ENCODE results near the gene CREB5.

Gene CREB5

DNA sequence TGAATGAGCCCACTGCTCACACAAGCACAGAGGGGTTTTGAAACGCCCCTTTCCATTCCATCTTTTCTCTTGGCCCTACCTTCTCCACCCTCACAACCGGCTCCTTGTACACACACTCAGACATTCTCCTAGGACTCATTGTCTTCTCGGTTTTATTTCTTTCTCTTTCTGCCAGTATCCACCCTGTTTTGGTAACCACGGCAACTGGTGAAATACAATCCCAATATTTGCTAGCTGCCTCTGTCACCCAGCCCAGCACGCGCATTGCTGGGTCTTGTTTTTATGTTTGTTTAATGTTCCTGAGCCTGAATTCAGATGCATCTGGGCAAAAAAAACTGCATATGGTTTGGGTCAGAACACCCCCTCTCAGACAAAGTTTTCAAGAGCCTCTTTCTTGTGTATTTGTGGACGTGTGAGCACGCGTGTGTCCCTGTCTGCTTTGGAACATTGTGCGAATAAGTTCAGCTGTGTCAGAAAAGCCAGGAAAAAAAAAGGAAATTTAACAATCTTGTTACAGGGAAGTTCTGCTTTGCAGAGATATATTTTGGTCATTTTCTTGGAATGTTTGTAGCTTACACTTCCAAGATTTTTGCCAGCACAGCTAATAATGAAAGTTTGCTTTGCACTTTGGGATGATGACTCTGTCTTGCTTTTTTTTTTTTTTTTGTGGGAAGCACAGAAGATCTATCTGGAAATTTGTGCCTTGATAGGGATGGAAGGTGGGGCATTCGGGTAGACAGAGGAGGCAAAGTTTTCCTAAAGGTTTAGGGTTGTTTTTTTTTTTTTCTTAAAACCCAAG is 320.0 kb downstream of the CREB5 start:
- no peak for DNase-seq (ENCODE audit: low spot score)
- no peak for FAIRE-seq

DNA sequence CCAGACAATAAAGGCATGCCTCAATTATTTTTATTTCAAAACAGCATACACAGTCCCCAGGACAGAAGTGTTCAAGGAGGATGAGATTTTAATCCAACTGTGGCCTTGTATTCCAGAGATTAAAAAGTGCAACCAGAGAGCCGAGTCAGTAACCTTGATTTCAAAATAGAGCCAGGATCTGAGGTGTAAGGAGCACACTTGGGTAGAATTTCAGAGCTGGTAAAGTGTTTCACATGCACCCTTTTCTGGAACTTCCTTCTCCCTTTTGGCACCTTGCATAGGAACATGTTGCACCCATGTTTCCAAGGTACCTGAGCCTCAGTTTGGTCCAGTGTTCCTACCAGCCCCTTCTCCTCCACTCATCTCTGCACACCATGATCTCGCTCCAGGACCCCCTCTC is 320.7 kb downstream of the CREB5 start:
- DNase-seq (ENCODE audit: low spot score) (no peak), FAIRE-seq (no peak)

DNA sequence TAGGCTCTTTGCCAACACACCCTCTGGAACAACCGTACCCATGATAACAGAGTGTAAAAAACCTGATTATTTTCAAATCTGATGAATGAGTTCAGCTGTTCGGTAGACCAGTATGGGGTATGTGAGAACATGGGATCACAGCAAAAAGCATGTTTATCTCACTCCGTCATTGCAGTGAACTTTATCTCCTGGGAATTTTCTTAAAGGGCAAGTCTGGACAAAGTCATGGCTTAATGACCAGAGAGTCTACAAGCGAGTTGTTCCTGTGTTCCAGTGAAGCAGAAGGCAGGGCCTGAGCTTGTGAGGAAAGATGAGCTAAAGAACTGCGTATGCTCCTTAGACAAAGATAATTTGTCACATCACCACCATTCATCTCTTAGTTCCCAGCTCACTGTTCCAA is 326.1 kb downstream of the CREB5 start:
- FAIRE-seq (no peak), DNase-seq (ENCODE audit: low spot score) (no peak)

DNA sequence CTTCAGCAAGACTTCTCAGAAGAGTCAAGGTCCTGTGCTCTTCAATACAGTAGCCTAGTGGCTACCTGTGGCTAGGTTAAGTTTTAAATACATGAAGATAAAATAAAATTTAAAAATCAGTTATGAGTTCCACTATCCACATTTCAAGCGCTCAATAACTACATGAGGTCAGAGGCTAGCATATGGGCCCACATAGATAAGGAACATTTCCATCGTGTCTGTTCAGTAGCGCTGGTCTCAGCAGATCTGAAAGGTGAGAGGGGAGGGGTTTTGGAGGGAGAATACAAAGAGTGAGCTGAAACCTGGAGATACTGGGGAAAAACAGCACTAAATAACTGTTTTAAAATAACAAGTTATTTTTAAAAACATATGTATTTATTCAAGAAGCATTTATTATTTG is 326.8 kb downstream of the CREB5 start:
- no peak for DNase-seq (ENCODE audit: low spot score)
- FAIRE-seq = no peak

DNA sequence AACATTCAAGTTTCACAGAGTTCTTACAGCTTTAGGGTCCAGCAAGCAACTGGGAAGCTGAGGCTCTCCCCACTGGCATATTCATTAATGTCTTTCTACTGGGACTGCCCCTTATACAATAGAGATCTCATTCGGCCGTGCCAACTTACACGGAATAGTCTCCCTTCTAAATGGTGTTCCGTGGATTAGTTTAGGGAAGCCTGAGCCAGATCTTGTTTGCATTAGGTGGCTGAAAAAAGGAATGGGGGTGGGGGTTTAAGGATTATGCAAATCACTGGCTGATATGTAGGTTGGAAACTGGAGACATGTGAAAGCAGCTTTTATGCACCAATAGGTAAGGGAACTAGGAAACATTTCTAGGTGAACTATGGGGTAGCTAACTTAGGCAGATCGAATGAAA is 327.5 kb downstream of the CREB5 start:
- FAIRE-seq = no peak
- no peak for DNase-seq (ENCODE audit: low spot score)

DNA sequence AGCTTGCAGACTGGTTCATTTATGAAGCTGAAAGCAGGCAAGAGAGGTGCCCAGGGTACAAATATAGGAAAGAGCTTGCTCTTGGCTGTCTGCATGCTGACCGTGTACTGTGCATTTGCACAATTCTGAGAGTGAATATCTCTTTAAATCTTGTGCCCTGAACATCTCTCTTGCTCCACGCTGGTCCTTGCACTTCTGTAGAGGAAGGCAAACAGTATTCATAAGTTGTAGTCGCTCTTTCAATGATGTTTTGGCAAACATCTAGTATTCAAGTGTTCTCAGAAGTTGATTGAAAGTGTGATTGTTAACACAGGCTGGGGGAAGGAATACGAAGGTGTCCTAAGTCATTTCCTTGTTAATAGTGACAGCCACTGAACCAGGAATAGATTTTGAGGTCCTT is 332.6 kb downstream of the CREB5 start:
- no peak for DNase-seq (ENCODE audit: low spot score)
- no peak for FAIRE-seq

DNA sequence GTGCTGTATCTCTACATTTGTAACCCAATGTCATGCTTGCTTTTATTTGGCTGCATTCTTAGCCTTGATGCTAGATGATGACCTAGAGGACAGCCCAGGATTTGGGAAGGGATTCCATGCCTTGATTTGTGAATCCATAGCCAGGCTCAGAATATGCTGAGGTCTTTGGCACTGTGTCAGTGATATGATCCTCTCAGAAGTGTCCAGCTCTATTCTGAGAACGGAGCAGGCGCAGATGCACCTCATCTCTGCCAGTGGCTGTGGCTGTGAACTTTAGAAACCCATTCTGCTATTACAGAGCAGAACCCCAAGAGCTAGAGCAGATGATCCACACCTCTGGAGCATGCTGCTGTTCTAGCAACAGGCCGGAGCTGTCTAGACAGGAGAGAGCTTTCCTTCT is 333.0 kb downstream of the CREB5 start:
- no peak for DNase-seq (ENCODE audit: low spot score)

DNA sequence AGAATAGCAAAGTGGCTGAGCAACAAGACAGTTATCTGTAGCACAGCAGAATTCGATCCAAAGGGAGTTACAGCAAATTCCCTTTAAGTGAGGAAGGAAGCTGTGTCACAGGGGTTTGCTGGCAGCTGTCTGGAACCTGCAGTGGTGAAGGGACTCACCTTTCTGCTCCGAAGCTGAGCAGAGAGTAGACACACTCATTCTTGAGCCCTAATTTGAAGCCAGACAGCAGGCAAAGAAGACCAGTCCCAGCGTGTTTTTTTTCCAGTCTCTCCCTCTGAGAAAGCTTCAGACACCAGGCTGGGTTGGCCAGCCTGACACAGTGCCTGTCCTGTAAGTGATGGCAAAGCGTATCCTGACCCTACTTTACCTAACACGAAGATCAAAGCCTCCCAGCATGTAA is 335.1 kb downstream of the CREB5 start:
- FAIRE-seq = no peak
- no peak for DNase-seq (ENCODE audit: low spot score)

More for the DNA sequence above, 333.0 kb downstream of the CREB5 start:
- FAIRE-seq = no peak

DNA sequence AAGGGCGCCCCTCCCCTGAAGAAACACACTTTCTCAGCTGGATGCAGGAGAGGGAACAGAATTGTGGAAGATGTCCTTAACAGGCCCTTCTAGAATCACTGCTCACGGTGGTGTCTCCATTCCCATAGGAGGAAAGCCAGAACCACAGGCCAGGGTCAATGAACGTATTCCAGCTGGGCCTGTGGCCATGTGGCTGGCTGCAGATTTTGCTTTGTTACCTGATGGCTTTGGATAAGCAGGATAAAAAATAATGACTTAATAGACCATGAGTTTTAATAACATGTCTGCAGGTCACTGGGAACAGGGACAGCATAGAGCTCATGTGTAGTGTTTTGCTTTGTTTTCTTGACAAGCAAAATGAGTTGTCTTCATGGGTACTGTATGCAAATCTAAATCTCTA is 335.5 kb downstream of the CREB5 start:
- FAIRE-seq (no peak), DNase-seq (ENCODE audit: low spot score) (no peak)

DNA sequence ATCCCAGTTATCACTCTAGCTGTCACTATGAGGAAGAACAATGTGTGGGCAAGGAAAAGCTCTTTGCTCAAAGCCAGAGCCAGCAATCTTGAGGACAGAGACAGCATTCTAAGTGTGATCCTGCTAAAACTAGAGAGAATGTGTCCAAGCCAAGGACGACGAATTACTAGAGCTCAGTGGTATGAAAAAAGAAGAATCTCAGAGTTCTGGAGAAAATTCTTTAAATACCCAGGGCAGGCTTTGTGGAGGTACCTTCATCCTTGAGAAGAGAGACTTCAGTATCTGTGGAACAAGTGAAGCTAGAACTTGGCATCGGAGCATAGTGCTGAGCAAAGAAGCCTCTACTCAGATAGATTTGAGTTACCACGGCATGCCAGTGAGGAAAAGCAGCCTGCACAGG is 336.0 kb downstream of the CREB5 start:
- FAIRE-seq (no peak), DNase-seq (ENCODE audit: low spot score) (no peak)

DNA sequence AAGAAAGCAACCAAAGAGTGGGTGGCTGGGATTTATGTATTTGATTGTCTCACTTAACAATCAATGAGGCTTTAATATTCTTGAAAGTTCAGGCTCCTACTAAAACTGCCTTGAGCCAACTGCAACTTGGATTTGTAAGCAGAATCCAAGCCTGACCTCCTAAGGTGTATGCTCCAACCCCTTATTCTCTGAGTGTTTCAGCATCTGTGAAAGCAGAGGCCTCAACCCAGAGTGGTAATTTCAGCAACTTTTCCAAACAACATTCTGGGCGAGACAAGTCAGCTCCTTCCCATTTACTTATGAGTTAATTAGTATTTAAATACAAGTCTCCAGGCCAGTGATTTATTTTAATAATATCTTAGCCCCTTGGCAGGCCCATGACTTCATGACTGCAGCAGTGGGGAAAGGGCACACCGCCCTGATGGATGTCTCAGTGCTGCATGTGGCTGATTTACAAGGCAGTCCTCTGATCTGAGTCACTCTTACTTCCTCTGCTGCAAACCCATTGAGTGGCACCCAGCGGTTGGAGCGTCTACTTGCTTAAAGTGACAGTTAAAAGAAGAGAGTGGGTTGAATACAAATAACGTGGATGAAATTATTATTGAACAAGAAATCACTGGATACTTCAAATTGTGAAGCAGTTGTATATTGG is 336.7 kb downstream of the CREB5 start:
- DNase-seq (ENCODE audit: low spot score) = peak; percentile 84
- peak; percentile 96 for FAIRE-seq

DNA sequence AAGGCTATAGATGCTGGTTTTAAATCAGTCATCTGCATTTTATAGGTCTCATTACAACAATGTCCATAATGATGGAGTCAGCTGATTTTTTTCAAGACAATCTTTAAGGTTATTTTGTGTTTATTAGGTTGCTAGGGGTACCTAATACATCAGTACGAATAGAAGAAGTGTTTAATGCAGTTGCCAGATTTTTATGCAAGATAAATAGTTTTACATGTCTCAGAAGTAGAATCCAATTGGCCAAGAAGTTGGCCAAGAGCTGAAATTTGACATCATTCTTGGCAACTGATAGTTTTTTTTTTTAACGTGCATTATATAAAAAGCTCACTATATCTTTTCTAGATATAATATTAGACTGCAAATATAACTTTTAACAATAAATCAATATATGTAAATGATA is 337.3 kb downstream of the CREB5 start:
- peak; percentile 46 for FAIRE-seq
- no peak for DNase-seq (ENCODE audit: low spot score)

DNA sequence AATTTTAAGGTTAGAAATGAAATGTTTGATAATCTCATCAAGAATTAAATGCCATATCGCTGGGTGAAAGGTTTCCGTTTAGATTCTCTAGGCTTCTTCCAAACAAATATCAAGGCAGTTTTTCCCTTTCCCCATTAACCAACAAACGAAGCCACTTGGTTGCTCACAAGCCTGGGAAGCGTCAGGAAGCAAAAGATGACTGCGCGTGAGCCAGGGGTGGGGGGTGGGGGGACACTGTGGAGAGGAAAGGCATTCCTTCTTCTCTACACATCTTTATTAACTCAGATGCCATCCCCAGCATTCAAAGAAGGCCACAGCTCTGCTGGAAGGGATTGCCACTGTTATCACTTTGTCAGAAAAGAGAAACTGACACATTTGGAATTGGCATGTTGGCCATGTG is 338.7 kb downstream of the CREB5 start:
- DNase-seq (ENCODE audit: low spot score) = no peak
- FAIRE-seq = no peak

DNA sequence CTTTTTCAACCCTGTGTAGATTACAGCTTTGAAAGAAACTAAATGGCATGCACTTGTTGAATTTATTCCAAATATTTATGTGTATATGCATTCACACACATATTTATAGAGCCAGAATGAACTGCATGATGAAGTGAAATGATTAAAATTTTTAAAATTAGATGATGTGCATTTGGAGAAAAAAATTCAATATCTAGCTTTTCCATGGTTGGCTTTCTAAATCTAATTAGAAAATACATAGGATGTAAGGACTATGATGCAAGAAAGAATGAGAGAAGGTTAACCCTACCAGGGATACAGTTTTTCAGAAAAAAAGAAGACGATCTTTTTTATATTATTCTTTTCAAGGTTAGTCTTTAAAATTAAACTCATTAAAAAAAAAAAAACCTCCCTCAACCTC is 341.3 kb downstream of the CREB5 start:
- FAIRE-seq (no peak), DNase-seq (ENCODE audit: low spot score) (no peak)

DNA sequence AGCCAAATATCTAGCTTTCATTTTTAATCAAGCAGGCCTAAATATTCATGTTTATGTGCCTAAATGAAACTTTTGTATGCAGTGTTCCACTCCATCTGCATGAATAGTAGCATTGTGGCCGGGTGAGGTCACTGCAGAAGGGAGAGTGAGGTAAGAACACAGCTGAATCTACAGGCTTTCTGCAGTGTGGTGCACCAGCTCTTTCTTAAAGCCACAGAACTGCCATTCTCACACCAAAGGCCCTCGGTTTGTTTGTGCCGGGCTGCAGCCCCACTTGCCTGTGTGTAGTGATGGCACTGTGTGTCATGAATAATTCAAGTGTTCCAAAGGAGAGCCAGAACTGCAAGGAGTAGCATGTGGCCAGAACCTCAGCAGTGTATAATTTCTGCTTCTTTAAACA is 341.7 kb downstream of the CREB5 start:
- no peak for DNase-seq (ENCODE audit: low spot score)
- FAIRE-seq = no peak

DNA sequence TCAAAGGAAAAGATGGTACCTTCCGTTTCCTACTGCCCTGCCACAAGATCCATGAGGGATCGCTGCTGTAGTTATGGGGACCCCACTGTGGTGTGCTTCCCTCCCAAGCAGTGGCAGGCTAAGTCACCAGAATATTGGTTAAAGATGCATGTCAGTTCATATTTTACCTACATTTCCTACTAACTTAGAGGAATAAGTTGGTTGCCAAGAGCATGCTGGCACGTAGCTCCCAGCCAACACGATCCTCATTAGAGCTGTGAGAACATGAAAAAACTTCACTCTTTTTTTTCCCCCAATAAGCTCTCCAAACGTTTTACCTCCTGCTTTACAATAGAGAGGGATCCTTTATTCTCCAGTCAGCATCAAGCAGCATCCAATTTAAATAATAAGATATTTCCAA is 342.1 kb downstream of the CREB5 start:
- no peak for DNase-seq (ENCODE audit: low spot score)
- no peak for FAIRE-seq

DNA sequence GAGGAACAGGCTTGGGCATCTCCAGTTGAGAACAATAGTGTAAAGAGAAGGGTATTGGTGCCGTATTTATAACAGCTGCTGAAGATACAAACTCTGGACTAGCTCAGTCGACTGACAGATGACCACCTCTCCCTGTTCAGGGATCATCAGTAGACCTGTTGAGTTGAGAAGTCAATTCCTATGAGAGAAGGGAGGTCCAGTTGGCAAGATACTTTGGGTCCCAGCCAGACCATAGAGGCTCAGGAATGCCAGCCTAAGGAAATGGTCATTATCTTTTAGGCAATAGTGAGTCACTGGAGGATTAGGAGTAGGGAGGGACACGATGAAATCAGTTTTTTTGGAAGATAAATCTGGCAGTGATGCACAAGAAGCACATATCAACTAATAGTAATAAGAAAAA is 342.9 kb downstream of the CREB5 start:
- peak; percentile 64 for FAIRE-seq

DNA sequence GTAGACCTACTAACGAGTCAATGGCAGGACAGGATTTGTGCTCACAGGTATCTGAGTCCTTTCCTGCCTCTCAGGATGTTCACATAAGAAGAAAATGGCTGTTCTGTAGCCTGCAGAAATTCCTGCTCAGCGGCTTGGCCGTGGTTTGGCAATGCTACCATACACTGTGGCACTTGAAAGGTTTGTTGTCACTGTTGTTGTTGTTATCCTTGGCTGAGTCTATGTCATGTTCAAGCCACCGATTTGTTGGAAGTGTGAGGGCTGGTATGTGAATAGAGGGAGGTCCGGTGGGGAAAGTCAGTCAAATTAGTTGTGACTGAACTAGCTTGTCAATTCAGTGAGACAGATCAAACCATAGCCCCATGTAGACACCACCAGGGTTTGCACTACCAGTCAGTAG is 345.9 kb downstream of the CREB5 start:
- FAIRE-seq (no peak), DNase-seq (ENCODE audit: low spot score) (no peak)

More for the DNA sequence above, 342.9 kb downstream of the CREB5 start:
- DNase-seq (ENCODE audit: low spot score) = peak; percentile 45

DNA sequence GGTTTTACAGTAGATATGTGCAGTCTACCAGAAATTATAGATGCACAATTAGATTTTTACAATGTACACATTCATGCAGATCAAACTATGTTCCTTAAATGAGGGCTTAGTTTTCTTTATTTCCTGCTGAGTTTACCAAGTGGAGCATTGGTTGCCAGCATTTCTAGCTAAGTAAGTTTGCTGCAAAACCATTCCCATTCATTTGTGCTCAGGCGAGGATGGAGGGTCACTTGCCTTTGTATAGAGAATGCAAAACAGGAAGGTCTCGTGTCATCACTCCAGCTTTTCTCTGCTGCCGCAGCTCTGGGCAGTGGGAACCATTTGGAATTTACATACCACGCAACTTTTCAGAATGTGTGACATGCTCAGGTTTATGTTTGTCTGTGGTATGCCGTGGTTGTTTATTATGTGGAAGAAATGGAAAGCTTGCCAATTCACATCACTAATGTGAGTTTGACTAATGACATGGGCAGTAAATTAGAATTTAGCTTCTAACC is 347.2 kb downstream of the CREB5 start:
- DNase-seq (ENCODE audit: low spot score) = no peak
- no peak for FAIRE-seq

DNA sequence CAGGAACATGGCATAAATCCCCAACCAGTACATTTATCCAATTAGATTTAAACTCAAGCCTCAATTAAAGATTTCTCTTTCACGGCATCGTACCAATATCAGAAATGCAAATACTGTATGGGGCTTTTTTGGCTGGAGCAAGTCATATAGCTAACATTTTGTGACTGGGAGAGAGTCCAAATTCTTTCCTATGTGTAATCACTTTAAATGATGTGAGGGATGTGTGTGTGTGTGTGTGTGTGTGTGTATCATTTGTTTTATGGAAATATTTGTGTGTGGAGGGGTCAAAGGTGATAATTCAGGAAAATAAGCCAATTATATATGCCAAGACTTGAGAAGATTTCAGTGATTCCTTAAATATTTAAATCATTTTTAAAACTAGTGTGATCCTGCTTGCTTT is 349.2 kb downstream of the CREB5 start:
- no peak for DNase-seq (ENCODE audit: low spot score)
- no peak for FAIRE-seq

DNA sequence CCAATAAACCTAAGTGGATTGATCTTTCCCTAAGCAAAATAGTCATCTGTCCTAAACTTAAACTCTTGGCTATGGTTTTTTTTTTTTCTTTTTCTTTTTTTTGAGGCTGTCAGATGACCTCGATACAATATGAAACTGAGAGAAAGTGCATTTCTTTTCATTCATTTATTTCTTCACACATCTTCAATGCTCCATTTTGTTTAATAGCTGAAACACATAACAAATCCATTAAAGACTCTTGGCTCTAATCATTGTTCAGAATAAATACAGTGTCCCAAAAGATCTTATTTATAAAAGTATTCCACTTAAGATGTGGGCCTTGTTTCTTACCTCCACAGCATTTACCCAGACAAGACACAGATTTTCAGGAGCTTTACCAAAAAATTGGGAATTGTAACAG is 350.3 kb downstream of the CREB5 start:
- FAIRE-seq = no peak

DNA sequence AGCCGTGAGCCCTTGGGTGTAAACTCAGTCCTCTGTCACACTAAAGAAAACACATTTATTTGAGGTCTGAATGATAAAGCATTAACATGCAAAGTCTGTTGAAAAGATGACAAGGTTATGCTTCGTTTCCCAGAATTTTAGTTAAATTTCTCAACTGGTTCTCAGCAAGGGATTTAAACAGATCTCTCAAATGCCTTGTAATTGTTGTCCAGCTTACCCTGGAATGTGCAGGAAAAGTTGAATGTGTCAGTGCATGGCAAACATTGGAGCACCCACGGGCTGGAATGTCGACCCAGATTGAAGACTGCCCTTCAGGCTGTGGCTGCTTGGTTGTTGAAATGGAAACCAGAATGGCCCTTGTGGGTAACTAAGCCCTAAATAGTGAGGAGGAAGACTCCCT is 354.0 kb downstream of the CREB5 start:
- FAIRE-seq = no peak

More for the DNA sequence above, 350.3 kb downstream of the CREB5 start:
- no peak for DNase-seq (ENCODE audit: low spot score)

DNA sequence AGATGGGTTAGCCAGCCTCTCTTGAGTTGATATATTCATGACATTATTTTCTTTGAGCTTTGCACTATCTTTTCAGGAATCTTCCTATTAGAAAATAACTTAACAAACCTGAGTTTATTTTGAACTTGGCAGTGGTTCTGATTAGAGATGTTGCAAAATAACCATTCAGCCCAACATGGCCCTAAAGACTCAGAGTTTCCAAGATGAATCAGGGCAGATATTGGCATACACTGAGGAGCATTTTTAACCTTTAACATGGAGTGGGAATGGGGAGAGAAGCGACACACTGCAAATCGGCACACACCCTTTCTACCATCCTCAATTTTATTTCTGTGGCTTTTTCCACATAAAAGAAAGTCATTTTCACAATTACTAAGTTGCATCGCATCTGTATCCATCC is 355.0 kb downstream of the CREB5 start:
- DNase-seq (ENCODE audit: low spot score) (no peak), FAIRE-seq (no peak)

More for the DNA sequence above, 354.0 kb downstream of the CREB5 start:
- DNase-seq (ENCODE audit: low spot score) = no peak
